MM.1S (cell line): ENCODE measurements around the gene SDHB.

Experiments
- EZH2 ChIP-seq: fragments of 300-600 bp; sonication (generic); optimal IDR thresholded peaks from 2 replicates; pipeline ENCODE3; 2017; ENCODE audit warnings: low read depth, mild to moderate bottlenecking, antibody characterized with exemption, low read length, mixed read lengths
- EZH2phosphoT487 ChIP-seq: fragments of 300-600 bp; sonication (generic); IDR thresholded peaks from 2 replicates; pipeline ENCODE4 v1.6.1; 2018; ENCODE audit warnings: antibody characterized with exemption, low read length
- TF ChIP-seq, protein P1 (sequence below): fragments of 300-600 bp; sonication (generic); IDR thresholded peaks from 2 replicates; pipeline ENCODE4 v1.5.1; 2016; ENCODE audit warnings: antibody characterized with exemption, low read length, mixed read lengths

DNA sequence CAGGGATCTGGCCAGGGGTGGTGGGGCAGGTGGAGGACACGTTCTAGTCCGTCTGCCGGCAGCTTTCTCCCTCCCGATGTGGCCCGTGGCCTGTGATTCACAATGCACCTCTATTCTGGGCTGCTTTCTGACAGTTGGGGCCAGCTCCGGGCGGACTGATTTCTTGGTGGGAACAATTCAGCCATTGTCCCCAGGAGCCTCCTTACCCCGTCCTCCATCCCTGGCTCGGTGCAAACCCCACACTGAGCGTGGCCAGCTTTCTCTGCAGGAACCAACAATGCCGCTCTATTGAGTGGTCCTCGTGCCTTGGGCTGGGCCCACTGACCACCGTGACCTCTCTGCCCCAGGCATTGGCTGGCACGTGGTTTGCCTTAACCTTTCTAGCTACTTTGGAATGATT is 35.7 kb upstream of the SDHB start:
- TF ChIP-seq EZH2 (no peak), EZH2phosphoT487 (no peak)
- TF ChIP-seq, protein P1, sequence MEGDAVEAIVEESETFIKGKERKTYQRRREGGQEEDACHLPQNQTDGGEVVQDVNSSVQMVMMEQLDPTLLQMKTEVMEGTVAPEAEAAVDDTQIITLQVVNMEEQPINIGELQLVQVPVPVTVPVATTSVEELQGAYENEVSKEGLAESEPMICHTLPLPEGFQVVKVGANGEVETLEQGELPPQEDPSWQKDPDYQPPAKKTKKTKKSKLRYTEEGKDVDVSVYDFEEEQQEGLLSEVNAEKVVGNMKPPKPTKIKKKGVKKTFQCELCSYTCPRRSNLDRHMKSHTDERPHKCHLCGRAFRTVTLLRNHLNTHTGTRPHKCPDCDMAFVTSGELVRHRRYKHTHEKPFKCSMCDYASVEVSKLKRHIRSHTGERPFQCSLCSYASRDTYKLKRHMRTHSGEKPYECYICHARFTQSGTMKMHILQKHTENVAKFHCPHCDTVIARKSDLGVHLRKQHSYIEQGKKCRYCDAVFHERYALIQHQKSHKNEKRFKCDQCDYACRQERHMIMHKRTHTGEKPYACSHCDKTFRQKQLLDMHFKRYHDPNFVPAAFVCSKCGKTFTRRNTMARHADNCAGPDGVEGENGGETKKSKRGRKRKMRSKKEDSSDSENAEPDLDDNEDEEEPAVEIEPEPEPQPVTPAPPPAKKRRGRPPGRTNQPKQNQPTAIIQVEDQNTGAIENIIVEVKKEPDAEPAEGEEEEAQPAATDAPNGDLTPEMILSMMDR = no peak
